OCI-LY3 (cell line): ENCODE data around the gene ASTN2.

Experiments
- H2AFZ ChIP-seq: fragments of 200-600, 300-600 bp; shearing (Covaris generic); 2 replicates; pipeline ENCODE4 v1.6.0; 2014; ENCODE audit warnings: antibody characterized with exemption, low read depth, low read length
- H3K27ac ChIP-seq: fragments of 200-600, 300-600 bp; sonication (generic); 2 replicates; pipeline ENCODE4 v1.5.1; 2014; ENCODE audit warnings: mild to moderate bottlenecking, low read length, moderate library complexity, mixed read lengths
- H3K27me3 ChIP-seq: fragments of 200-600, 300-600 bp; sonication (generic); 2 replicates; pipeline ENCODE4 v1.6.1; 2014; ENCODE audit warnings: low read depth, low read length, mixed read lengths
- H3K36me3 ChIP-seq: fragments of 200-600, 300-600 bp; sonication (generic); replicated peaks from 2 replicates; pipeline ENCODE3; 2014; ENCODE audit warnings: low read depth, low read length, mixed read lengths
- H3K4me1 ChIP-seq: fragments of 300-600, 200-600 bp; sonication (generic); 2 replicates; pipeline ENCODE4 v1.6.1; 2014; ENCODE audit warnings: low read length, mixed read lengths
- H3K4me2 ChIP-seq: fragments of 200-600, 300-600 bp; sonication (generic); 2 replicates; pipeline ENCODE4 v1.6.1; 2014; ENCODE audit warnings: low read length, mixed read lengths
- H3K4me3 ChIP-seq: fragments of 300-600, 200-600 bp; sonication (generic); 2 replicates; pipeline ENCODE4 v1.5.1; 2014; ENCODE audit warnings: antibody characterized with exemption, mild to moderate bottlenecking, low read length, moderate library complexity
- H3K79me2 ChIP-seq: fragments of 300-600, 200-600 bp; shearing (Covaris generic); 2 replicates; pipeline ENCODE4 v1.6.1; 2014; ENCODE audit warnings: mild to moderate bottlenecking, low read length, mixed read lengths
- H3K9ac ChIP-seq: fragments of 300-600, 200-600 bp; shearing (Covaris generic); 2 replicates; pipeline ENCODE4 v1.6.0; 2014; ENCODE audit warnings: mild to moderate bottlenecking, low read length, moderate library complexity
- H3K9me3 ChIP-seq: fragments of 200-600, 300-600 bp; shearing (Covaris generic); 2 replicates; pipeline ENCODE4 v1.6.1; 2014; ENCODE audit warnings: low read length, mixed read lengths; ENCODE audit not compliant: insufficient read depth
- H4K20me1 ChIP-seq: fragments of 200-600, 300-600 bp; sonication (generic); 2 replicates; pipeline ENCODE4 v1.6.1; 2016; ENCODE audit warnings: low read length, mixed read lengths; ENCODE audit not compliant: insufficient read depth
- EZH2phosphoT487 ChIP-seq: fragments of 200-600 bp; shearing (Covaris generic); IDR thresholded peaks from 2 replicates; pipeline ENCODE4 v1.6.1; 2018; ENCODE audit warnings: antibody characterized with exemption, mixed run types, low read depth
- TF ChIP-seq, protein P1 (sequence below): fragments of 200-600, 300-600 bp; sonication (generic); IDR thresholded peaks from 2 replicates; pipeline ENCODE4 v1.5.1; 2014; ENCODE audit warnings: antibody characterized with exemption, low read length, low read depth

The ASTN2 gene

DNA sequence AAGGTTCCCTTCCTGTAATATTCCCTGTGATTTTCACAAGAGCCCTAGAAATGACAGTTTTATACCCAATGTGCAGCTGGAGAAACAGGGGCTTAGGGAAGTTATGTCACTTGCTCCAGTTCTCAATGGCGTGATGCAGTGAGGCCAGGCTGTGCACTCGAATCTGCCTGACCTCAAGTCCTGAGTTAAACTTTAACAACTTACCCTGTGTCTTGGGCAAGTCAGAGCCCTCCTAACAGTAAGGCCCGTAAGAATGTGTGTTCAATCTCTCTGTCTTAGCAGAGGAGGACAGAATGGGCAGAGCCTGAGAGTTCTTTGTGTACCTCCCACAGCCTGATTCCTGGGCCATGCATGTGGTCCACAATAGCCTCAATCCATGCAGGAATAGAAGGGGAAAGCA, 546.7 kb downstream of the ASTN2 start:
- no peak overlapping the region for H3K9ac ChIP-seq
- H3K27me3 ChIP-seq, result no peaks in the 10 kb centered on the region
- H3K36me3 ChIP-seq, result no peaks in the 10 kb centered on the region
- no peaks in the 10 kb centered on the region for H3K79me2 ChIP-seq
- H3K4me2 ChIP-seq, result no peak overlapping the region
- no peaks in the 10 kb centered on the region for H3K9me3 ChIP-seq
- H3K4me1 ChIP-seq, result no peaks in the 10 kb centered on the region
- no peak overlapping the region for H3K4me3 ChIP-seq
- H2AFZ ChIP-seq, result no peak overlapping the region
- H3K27ac ChIP-seq, result no peak overlapping the region
- TF ChIP-seq, protein P1, sequence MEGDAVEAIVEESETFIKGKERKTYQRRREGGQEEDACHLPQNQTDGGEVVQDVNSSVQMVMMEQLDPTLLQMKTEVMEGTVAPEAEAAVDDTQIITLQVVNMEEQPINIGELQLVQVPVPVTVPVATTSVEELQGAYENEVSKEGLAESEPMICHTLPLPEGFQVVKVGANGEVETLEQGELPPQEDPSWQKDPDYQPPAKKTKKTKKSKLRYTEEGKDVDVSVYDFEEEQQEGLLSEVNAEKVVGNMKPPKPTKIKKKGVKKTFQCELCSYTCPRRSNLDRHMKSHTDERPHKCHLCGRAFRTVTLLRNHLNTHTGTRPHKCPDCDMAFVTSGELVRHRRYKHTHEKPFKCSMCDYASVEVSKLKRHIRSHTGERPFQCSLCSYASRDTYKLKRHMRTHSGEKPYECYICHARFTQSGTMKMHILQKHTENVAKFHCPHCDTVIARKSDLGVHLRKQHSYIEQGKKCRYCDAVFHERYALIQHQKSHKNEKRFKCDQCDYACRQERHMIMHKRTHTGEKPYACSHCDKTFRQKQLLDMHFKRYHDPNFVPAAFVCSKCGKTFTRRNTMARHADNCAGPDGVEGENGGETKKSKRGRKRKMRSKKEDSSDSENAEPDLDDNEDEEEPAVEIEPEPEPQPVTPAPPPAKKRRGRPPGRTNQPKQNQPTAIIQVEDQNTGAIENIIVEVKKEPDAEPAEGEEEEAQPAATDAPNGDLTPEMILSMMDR, result no peak
- TF ChIP-seq EZH2phosphoT487, result no peak
- H4K20me1 ChIP-seq, result no peaks in the 10 kb centered on the region

DNA sequence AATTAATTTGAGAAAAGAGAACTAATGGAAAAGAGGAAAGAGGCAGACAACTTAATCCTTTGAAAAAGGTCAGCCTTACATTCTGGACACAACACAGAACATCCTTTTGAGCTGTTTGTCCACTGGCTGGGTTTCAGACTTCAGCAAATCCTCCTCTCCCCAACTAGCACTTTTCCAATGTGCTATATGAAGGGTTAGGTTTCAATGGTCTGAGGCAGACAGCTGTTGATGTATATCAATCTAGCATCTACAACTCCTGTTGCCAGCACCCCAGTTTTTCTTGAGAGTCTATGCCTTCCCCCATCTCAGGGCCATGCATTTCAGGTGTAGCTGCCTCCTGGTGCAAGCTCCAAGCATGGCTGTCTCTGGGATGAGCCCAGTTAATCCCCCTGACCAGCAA, 553.5 kb downstream of the ASTN2 start:
- H4K20me1 ChIP-seq, result no peaks in the 10 kb centered on the region
- no peaks in the 10 kb centered on the region for H3K9me3 ChIP-seq
- H3K4me3 ChIP-seq, result no peak overlapping the region
- no peaks in the 10 kb centered on the region for H3K79me2 ChIP-seq
- no peaks in the 10 kb centered on the region for H3K4me1 ChIP-seq
- H3K4me2 ChIP-seq, result no peak overlapping the region
- H3K36me3 ChIP-seq, result no peaks in the 10 kb centered on the region
- no peak overlapping the region for H3K9ac ChIP-seq
- no peak overlapping the region for H2AFZ ChIP-seq
- peaks cover 3% of the 10 kb centered on the region for H3K27me3 ChIP-seq
- H3K27ac ChIP-seq, result no peak overlapping the region
- TF ChIP-seq, protein P1, result no peak
- no peak for TF ChIP-seq EZH2phosphoT487

DNA sequence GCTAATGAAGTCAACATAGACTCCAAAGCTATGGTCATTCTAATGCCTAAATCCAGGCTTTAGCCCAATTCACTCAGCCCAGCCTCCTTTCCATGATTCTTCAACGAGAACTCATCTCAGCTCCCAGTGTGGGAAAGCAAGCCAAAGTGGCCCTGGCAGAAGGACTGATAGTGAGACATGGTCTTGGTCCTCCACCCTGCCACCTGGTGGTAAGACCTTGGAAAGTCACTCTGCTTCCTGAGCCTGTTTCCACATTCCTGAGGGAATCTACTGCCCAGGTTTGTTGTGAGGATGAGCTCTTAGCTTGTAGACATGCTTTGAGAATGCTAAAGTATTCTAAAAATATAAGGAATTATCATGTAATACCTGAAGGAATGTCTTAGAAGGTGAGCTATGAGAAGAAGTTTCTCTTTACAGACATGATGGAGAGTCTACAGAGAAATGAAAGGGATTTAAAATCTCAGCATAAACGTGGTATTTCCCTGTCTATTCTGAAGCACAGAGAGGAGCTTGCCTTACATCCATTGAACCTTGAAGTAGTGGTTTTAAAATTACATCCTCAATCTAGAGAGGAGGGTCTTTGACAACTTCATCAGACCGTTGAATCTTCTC, 554.2 kb downstream of the ASTN2 start:
- Histone ChIP-seq H3K27me3 (peaks cover 3% of the 10 kb centered on the region), H3K9me3 (no peaks in the 10 kb centered on the region), H3K9ac (no peak overlapping the region), H3K4me1 (no peaks in the 10 kb centered on the region), H3K36me3 (no peaks in the 10 kb centered on the region), H2AFZ (no peak overlapping the region), H3K4me2 (no peak overlapping the region), H3K27ac (no peak overlapping the region), H3K79me2 (no peaks in the 10 kb centered on the region), H4K20me1 (no peaks in the 10 kb centered on the region), H3K4me3 (no peak overlapping the region)
- TF ChIP-seq, protein P1, result peak; percentile 70
- TF ChIP-seq EZH2phosphoT487, result no peak

DNA sequence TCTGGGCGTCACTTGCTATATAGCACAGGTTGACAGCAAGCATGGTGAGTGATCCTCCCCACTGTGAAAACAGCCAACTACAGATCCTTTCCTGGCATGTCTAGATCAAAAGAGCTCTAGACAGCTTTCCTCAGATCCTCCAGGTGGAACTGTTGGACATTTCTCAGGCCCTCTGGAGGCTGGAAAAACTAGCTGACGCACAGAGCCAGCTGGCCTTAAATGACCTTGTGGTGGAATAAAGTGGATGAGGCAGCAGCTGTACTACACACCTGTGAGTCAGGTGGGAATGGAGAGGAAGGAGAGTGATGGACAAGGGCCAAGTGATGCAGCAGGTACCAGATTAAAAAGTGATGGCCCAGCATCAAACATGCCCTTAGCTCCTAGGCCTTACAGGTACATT, 555.1 kb downstream of the ASTN2 start:
- H3K4me2 ChIP-seq, result no peak overlapping the region
- no peak overlapping the region for H3K4me3 ChIP-seq
- no peaks in the 10 kb centered on the region for H3K4me1 ChIP-seq
- no peaks in the 10 kb centered on the region for H3K36me3 ChIP-seq
- H3K9me3 ChIP-seq, result no peaks in the 10 kb centered on the region
- H3K79me2 ChIP-seq, result no peaks in the 10 kb centered on the region
- H3K9ac ChIP-seq, result no peak overlapping the region
- no peak for TF ChIP-seq EZH2phosphoT487
- TF ChIP-seq, protein P1, result no peak
- peaks cover 3% of the 10 kb centered on the region for H3K27me3 ChIP-seq
- H3K27ac ChIP-seq, result no peak overlapping the region
- no peak overlapping the region for H2AFZ ChIP-seq
- no peaks in the 10 kb centered on the region for H4K20me1 ChIP-seq
